ENCODE data around the gene RNASEH2A. TPM values are rescaled to one million over a fixed set of nuclear protein-coding genes. Genes with fewer than 3 reads are reported as not detected.

The RNASEH2A gene
- total and polyA plus RNA-seq, 2 of the 13 experiments (the other 11 are each of a cell fraction or from before 2014, with no cell fraction given), result 25.1 to 35.8 TPM

GRCh38 chr19:12792051-12792852 is 14.1 kb upstream of the RNASEH2A start (continued):
- no peak for TF ChIP-seq NFAT5 (CRISPR knock-in tag; IDR thresholded peaks at IDR 0.05)
- no peak for TF ChIP-seq NFYB (CRISPR knock-in tag; IDR thresholded peaks at IDR 0.05)
- no peak; the same call in 1 of the 2 replicates for TF ChIP-seq NAIF1 (CRISPR knock-in tag; IDR thresholded peaks at IDR 0.05; ENCODE audit: borderline replicate concordance)
- TF ChIP-seq ZNF34 (CRISPR knock-in tag; IDR thresholded peaks at IDR 0.05; ENCODE audit: borderline replicate concordance), result no peak
- TF ChIP-seq TMF1 (CRISPR knock-in tag; IDR thresholded peaks at IDR 0.05; ENCODE audit: low read depth), result peak; percentile 82
- no peak for TF ChIP-seq JDP2 (CRISPR knock-in tag; IDR thresholded peaks at IDR 0.05; ENCODE audit: borderline replicate concordance)
- TF ChIP-seq ZNF792 (CRISPR knock-in tag; IDR thresholded peaks at IDR 0.05), result peak; percentile 40; the same call in 1 of the 2 replicates
- TF ChIP-seq MLX (CRISPR knock-in tag; IDR thresholded peaks at IDR 0.05), result no peak
- TF ChIP-seq MAZ (IDR thresholded peaks at IDR 0.05; ENCODE audit: borderline replicate concordance, low read depth, low read length), result no peak
- peak; percentile 53; the same call in 1 of the 2 replicates for TF ChIP-seq MAZ (CRISPR knock-in tag; IDR thresholded peaks at IDR 0.05; ENCODE audit: low read depth)
- TF ChIP-seq ZBTB34 (CRISPR knock-in tag; IDR thresholded peaks at IDR 0.05), result 0 out of 2 replicates have a peak, but pooled peaks have one; percentile 40
- TF ChIP-seq CCDC6 (CRISPR knock-in tag; IDR thresholded peaks at IDR 0.05), result peak; percentile 58
- TF ChIP-seq GTF2F1 (IDR thresholded peaks at IDR 0.05; ENCODE audit: low read length), result no peak
- no peak for TF ChIP-seq FOXO4 (CRISPR knock-in tag; conservative IDR thresholded peaks at IDR 0.05)
- no peak for TF ChIP-seq ZNF414 (CRISPR knock-in tag; IDR thresholded peaks at IDR 0.05)
- no peak for TF ChIP-seq ZNF788 (CRISPR knock-in tag; IDR thresholded peaks at IDR 0.05; ENCODE audit: borderline replicate concordance)
- TF ChIP-seq ETS1 (CRISPR knock-in tag; IDR thresholded peaks at IDR 0.05), result no peak
- TF ChIP-seq ZNF263 (CRISPR knock-in tag; IDR thresholded peaks at IDR 0.05), result 0 out of 2 replicates have a peak, but pooled peaks have one; percentile 55
